ENCODE measurements around the gene STK11. TPM values are rescaled to one million over a fixed set of nuclear protein-coding genes. Genes with fewer than 3 reads are reported as not detected.
"Not testable (repeated sequence)": the region's sequence is repeated elsewhere in the genome, so short reads cannot be mapped to it uniquely, and the experiment has no call there.

Gene STK11
- polyA plus RNA-seq, 2 donors = 38.8 to 61.4 TPM

GRCh38 chr19:1206864-1207450, 1.4 kb downstream of the STK11 start:
- Histone ChIP-seq H3K27me3 (ENCODE audit: control insufficient read depth in 1 of 2, insufficient read depth in 2 of 2, low read length in 2 of 2) (no peaks in the 10 kb centered on the region), H3K27ac (ENCODE audit: low read depth in 2 of 2, low read length in 1 of 2) (peak overlapping the region; percentile 78 to 88), H3K36me3 (ENCODE audit: control insufficient read depth in 2 of 2, insufficient read depth in 2 of 2, low read length in 1 of 2) (peaks cover 0 to 6% of the 10 kb centered on the region in 2 donors), H3K4me1 (ENCODE audit: control insufficient read depth in 2 of 2, insufficient read depth in 2 of 2, low read length in 1 of 2) (peaks cover 5 to 20% of the 10 kb centered on the region in 2 donors), H3K9me3 (ENCODE audit: control insufficient read depth in 2 of 2, insufficient read depth in 1 of 2, low read depth in 1 of 2, low read length in 1 of 2) (no peaks in the 10 kb centered on the region), H3K4me3 (ENCODE audit: low read depth in 1 of 2, low read length in 2 of 2) (peak overlapping the region; percentile 70 to 97)
- 1 to 2% methylated on average over 38 of the region's 38 CpGs for WGBS, 2 donors

DNA sequence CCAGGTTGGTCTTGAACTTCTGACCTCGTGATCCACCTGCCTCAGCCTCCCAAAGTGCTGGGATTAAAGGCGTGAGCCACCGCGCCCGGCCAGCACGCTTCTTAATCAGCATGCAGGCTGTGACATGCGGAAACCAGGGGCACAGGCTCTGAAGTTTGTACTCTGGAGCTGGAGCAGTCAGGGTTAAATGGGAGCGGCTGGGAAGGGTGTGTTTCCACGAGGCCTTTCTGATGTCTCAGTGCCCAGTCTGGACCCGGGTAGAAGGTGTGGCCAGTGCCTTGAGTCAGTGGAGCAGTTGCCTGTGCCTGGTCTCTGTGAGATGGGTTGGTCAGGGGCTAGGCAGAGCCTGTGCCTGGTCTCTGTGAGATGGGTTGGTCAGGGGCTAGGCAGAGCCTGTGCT, 3.3 kb downstream of the STK11 start:
- not testable (repeated sequence) for H3K9me3 ChIP-seq (ENCODE audit: control insufficient read depth in 2 of 2, insufficient read depth in 1 of 2, low read depth in 1 of 2, low read length in 1 of 2); H3K27me3 ChIP-seq (ENCODE audit: control insufficient read depth in 1 of 2, insufficient read depth in 2 of 2, low read length in 2 of 2); H3K4me3 ChIP-seq (ENCODE audit: low read depth in 1 of 2, low read length in 2 of 2); H3K36me3 ChIP-seq (ENCODE audit: control insufficient read depth in 2 of 2, insufficient read depth in 2 of 2, low read length in 1 of 2)
- Histone ChIP-seq H3K27ac (ENCODE audit: low read depth in 2 of 2, low read length in 1 of 2) (peak overlapping the region; percentile 67 to 87), H3K4me1 (ENCODE audit: control insufficient read depth in 2 of 2, insufficient read depth in 2 of 2, low read length in 1 of 2) (peaks cover 10 to 26% of the 10 kb centered on the region in 2 donors)
- WGBS, 2 donors = 42 to 43% methylated on average over 10 of the region's 10 CpGs

DNA sequence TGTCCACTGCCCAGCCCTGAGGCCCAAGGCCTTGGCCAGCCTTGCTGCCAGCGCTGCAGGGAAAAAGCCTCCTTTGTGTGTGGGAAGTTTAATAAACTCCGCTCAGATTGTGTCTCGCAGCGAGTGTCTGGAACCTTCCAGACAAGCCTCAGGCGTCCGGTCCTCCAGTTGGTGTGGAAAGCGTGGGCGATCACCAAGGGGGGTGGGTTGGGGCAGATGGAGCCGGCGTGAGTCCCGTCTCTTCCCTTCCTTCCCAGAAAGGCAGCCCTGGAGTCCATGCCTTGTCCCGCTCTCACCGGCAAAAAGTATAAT, 4.6 kb downstream of the STK11 start:
- Histone ChIP-seq H3K9me3 (ENCODE audit: control insufficient read depth in 2 of 2, insufficient read depth in 1 of 2, low read depth in 1 of 2, low read length in 1 of 2) (no peaks in the 10 kb centered on the region), H3K4me1 (ENCODE audit: control insufficient read depth in 2 of 2, insufficient read depth in 2 of 2, low read length in 1 of 2) (peaks cover 14 to 38% of the 10 kb centered on the region in 2 donors), H3K27me3 (ENCODE audit: control insufficient read depth in 1 of 2, insufficient read depth in 2 of 2, low read length in 2 of 2) (no peaks in the 10 kb centered on the region), H3K27ac (ENCODE audit: low read depth in 2 of 2, low read length in 1 of 2) (peak overlapping the region; percentile 82 to 87), H3K36me3 (ENCODE audit: control insufficient read depth in 2 of 2, insufficient read depth in 2 of 2, low read length in 1 of 2) (peaks cover 0 to 9% of the 10 kb centered on the region in 2 donors), H3K4me3 (ENCODE audit: low read depth in 1 of 2, low read length in 2 of 2) (no peak overlapping the region)
- WGBS, 2 donors = 55 to 72% methylated on average over 13 of the region's 13 CpGs

GRCh38 chr19:1211494-1212234, 6.1 kb downstream of the STK11 start:
- H3K4me3 ChIP-seq (ENCODE audit: low read depth in 1 of 2, low read length in 2 of 2) = no peak overlapping the region
- peak overlapping the region; percentile 47 to 86 for H3K27ac ChIP-seq (ENCODE audit: low read depth in 2 of 2, low read length in 1 of 2)
- H3K4me1 ChIP-seq (ENCODE audit: control insufficient read depth in 2 of 2, insufficient read depth in 2 of 2, low read length in 1 of 2) = peaks cover 14 to 46% of the 10 kb centered on the region in 2 donors
- 62 to 76% methylated on average over 32 to 33 of the region's 33 CpGs for WGBS, 2 donors
- H3K27me3 ChIP-seq (ENCODE audit: control insufficient read depth in 1 of 2, insufficient read depth in 2 of 2, low read length in 2 of 2) = no peaks in the 10 kb centered on the region
- H3K9me3 ChIP-seq (ENCODE audit: control insufficient read depth in 2 of 2, insufficient read depth in 1 of 2, low read depth in 1 of 2, low read length in 1 of 2) = no peaks in the 10 kb centered on the region
- H3K36me3 ChIP-seq (ENCODE audit: control insufficient read depth in 2 of 2, insufficient read depth in 2 of 2, low read length in 1 of 2) = peaks cover 0 to 9% of the 10 kb centered on the region in 2 donors

DNA sequence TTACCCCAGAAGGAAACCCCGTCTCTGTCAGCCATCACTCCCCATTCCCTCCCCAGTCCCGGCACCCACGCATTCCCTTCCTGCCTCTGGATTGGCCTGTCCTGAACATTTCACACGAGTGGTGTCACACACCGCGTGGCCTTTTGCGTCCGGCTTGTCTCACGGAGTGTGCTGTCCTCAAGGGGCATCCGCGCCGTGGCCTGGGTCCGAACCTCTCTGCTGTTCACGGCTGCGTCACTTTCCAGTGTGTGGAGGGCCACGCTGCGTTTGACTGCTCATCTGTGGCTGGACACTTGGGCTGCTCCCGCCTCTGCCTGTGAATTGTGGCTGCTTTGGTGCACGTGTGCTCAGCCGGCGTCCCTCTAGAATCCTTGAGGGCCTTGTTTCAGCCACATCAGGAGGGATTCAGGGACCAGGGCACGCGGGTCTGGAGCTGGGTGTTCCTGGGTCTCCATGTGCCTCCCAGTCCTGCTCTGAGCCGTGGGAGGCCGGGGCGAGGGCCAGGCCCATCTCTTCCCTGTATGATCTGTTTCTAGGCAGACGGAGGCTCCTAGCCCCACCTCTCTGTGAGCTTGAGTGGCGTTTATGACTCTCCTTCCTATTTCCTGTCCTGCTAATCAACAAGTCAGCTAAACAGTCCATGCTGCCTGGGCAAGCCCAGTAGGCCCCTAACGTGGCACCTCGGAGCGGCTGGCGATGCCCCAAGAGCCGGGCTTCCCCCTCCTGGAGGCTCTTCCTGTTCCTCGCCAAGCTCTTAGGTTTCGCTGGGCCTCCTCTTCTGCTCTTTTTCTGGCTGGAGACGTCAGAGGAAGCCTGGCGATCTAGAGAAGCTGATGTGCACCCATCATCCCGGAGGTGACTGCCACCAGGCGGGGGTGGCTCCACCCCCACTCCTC, 8.1 kb downstream of the STK11 start:
- Histone ChIP-seq H3K27me3 (ENCODE audit: control insufficient read depth in 1 of 2, insufficient read depth in 2 of 2, low read length in 2 of 2) (no peaks in the 10 kb centered on the region), H3K4me1 (ENCODE audit: control insufficient read depth in 2 of 2, insufficient read depth in 2 of 2, low read length in 1 of 2) (peaks cover 12 to 44% of the 10 kb centered on the region in 2 donors), H3K36me3 (ENCODE audit: control insufficient read depth in 2 of 2, insufficient read depth in 2 of 2, low read length in 1 of 2) (peaks cover 0 to 9% of the 10 kb centered on the region in 2 donors), H3K4me3 (ENCODE audit: low read depth in 1 of 2, low read length in 2 of 2) (no peak overlapping the region), H3K9me3 (ENCODE audit: control insufficient read depth in 2 of 2, insufficient read depth in 1 of 2, low read depth in 1 of 2, low read length in 1 of 2) (no peaks in the 10 kb centered on the region), H3K27ac (ENCODE audit: low read depth in 2 of 2, low read length in 1 of 2) (peak overlapping the region; percentile 93)
- 40 to 51% methylated on average over 39 of the region's 39 CpGs for WGBS, 2 donors

- Histone ChIP-seq H3K27ac (ENCODE audit: low read depth in 2 of 2, low read length in 1 of 2) (peak overlapping the region; percentile 93), H3K4me1 (ENCODE audit: control insufficient read depth in 2 of 2, insufficient read depth in 2 of 2, low read length in 1 of 2) (peaks cover 12 to 40% of the 10 kb centered on the region in 2 donors), H3K9me3 (ENCODE audit: control insufficient read depth in 2 of 2, insufficient read depth in 1 of 2, low read depth in 1 of 2, low read length in 1 of 2) (no peaks in the 10 kb centered on the region), H3K4me3 (ENCODE audit: low read depth in 1 of 2, low read length in 2 of 2) (no peak overlapping the region), H3K27me3 (ENCODE audit: control insufficient read depth in 1 of 2, insufficient read depth in 2 of 2, low read length in 2 of 2) (no peaks in the 10 kb centered on the region), H3K36me3 (ENCODE audit: control insufficient read depth in 2 of 2, insufficient read depth in 2 of 2, low read length in 1 of 2) (peaks cover 0 to 9% of the 10 kb centered on the region in 2 donors)
- WGBS, 2 donors = 48 to 56% methylated on average over 21 of the region's 21 CpGs
Observed at GRCh38 chr19:1214299-1214861, 8.8 kb downstream of the STK11 start.

DNA sequence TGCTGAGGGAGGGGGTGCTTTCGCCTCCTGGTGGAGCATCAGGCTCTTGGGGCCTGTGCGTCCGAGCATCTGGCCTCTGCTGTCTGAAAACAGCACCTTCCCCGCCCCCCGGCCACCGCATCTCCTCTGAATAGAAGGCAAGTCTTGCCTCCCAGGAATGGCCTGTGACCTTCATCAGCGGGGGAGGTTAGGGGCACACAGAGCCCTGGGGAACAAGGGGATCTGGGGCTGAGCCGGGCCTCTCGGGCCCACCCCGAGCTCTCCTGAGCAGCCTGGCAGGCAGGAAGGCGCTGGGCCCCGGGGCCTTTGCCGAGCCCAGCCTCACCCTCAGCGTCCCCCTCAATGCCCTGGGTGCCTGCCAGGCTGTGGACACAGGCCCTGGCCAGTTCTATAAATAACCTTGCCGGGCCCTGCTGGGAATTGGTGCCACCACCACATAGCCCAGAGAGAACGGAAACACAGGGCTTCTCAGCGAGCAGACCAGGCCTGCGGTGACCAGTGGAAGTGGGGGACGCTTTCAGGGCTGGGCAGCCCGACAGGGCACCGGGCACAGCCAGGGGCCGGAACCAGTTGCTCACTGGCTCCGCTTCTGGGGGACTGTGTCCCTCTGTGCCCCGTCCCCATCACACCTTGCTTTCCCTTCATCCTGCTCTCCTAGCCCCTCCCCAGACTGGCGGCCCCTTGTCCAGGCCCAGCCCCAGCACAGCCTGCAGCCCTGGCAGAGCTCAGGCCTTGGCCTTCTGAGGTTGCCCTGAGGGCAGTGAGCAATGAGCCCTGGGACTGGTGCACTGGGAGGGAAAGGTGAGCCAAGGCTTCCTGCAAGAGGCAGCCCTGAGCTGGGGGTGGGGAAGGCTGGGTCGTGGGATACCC, 9.5 kb downstream of the STK11 start:
- Histone ChIP-seq H3K27me3 (ENCODE audit: control insufficient read depth in 1 of 2, insufficient read depth in 2 of 2, low read length in 2 of 2) (no peaks in the 10 kb centered on the region), H3K4me1 (ENCODE audit: control insufficient read depth in 2 of 2, insufficient read depth in 2 of 2, low read length in 1 of 2) (peaks cover 12 to 34% of the 10 kb centered on the region in 2 donors), H3K4me3 (ENCODE audit: low read depth in 1 of 2, low read length in 2 of 2) (no peak overlapping the region), H3K36me3 (ENCODE audit: control insufficient read depth in 2 of 2, insufficient read depth in 2 of 2, low read length in 1 of 2) (peaks cover 0 to 6% of the 10 kb centered on the region in 2 donors), H3K9me3 (ENCODE audit: control insufficient read depth in 2 of 2, insufficient read depth in 1 of 2, low read depth in 1 of 2, low read length in 1 of 2) (no peaks in the 10 kb centered on the region), H3K27ac (ENCODE audit: low read depth in 2 of 2, low read length in 1 of 2) (peak overlapping the region; percentile 93)
- 63 to 69% methylated on average over 21 to 26 of the region's 26 CpGs for WGBS, 2 donors

GRCh38 chr19:1216756-1217155, 11.2 kb downstream of the STK11 start:
- peak overlapping the region in 1 of 2 donors; percentile 65 for H3K27ac ChIP-seq (ENCODE audit: low read depth in 2 of 2, low read length in 1 of 2)

More at GRCh38 chr19:1216756-1217155, 11.2 kb downstream of the STK11 start:
- Histone ChIP-seq H3K27me3 (ENCODE audit: control insufficient read depth in 1 of 2, insufficient read depth in 2 of 2, low read length in 2 of 2) (no peaks in the 10 kb centered on the region), H3K4me1 (ENCODE audit: control insufficient read depth in 2 of 2, insufficient read depth in 2 of 2, low read length in 1 of 2) (peaks cover 11 to 29% of the 10 kb centered on the region in 2 donors), H3K36me3 (ENCODE audit: control insufficient read depth in 2 of 2, insufficient read depth in 2 of 2, low read length in 1 of 2) (peaks cover 8 to 22% of the 10 kb centered on the region in 2 donors), H3K9me3 (ENCODE audit: control insufficient read depth in 2 of 2, insufficient read depth in 1 of 2, low read depth in 1 of 2, low read length in 1 of 2) (no peaks in the 10 kb centered on the region), H3K4me3 (ENCODE audit: low read depth in 1 of 2, low read length in 2 of 2) (no peak overlapping the region)
- WGBS, 2 donors = 78 to 79% methylated on average over 12 of the region's 12 CpGs

Data from esophagus (tissue), 2 donors.